Chondrocyte (in vitro differentiated cells): ENCODE results near the gene SLC4A3. TPM values are rescaled to one million over a fixed set of nuclear protein-coding genes. Genes with fewer than 3 reads are reported as not detected.
"Not testable (repeated sequence)": the region's sequence is repeated elsewhere in the genome, so short reads cannot be mapped to it uniquely, and the experiment has no call there.

Experiments used
- DNase-seq: peaks from one replicate; pipeline ENCODE4 v3.0.0; 2021; ENCODE audit warnings: mixed read lengths, low spot score
- H3K27ac Mint-ChIP-seq: one replicate; pipeline ENCODE4 v1.8.0; 2021; ENCODE audit warnings: mild to moderate bottlenecking, moderate library complexity, mixed read lengths; ENCODE audit not compliant: unreplicated experiment
- H3K27me3 Mint-ChIP-seq: 2 replicates; pipeline ENCODE4 v1.8.0; 2021; ENCODE audit warnings: low read depth, mixed read lengths
- H3K36me3 Mint-ChIP-seq: 2 replicates; pipeline ENCODE4 v1.8.0; 2021; ENCODE audit warnings: low read depth, mixed read lengths
- H3K4me1 Mint-ChIP-seq: 2 replicates; pipeline ENCODE4 v1.8.0; 2021; ENCODE audit warnings: low read depth, mild to moderate bottlenecking, mixed read lengths
- H3K4me3 Mint-ChIP-seq: one replicate; pipeline ENCODE4 v1.8.0; 2021; ENCODE audit warnings: mild to moderate bottlenecking, moderate library complexity, mixed read lengths; ENCODE audit not compliant: unreplicated experiment
- H3K9me3 Mint-ChIP-seq: 2 replicates; pipeline ENCODE4 v1.8.0; 2021; ENCODE audit warnings: low read depth, mixed read lengths
- CTCF ChIP-seq: fragments of 200-600 bp; sonication (generic); IDR thresholded peaks from 2 replicates; pipeline ENCODE4 v1.5.0; 2021; ENCODE audit warnings: antibody characterized with exemption, mild to moderate bottlenecking, moderate library complexity
- total RNA-seq: library from RNA; stranded (reverse); gene quantifications from 3 replicates; pipeline ENCODE4 v1.2.1, GENCODE V29; 2021

Gene SLC4A3
- total RNA-seq, 1 donor from 2014 or later = 17.2 TPM

DNA sequence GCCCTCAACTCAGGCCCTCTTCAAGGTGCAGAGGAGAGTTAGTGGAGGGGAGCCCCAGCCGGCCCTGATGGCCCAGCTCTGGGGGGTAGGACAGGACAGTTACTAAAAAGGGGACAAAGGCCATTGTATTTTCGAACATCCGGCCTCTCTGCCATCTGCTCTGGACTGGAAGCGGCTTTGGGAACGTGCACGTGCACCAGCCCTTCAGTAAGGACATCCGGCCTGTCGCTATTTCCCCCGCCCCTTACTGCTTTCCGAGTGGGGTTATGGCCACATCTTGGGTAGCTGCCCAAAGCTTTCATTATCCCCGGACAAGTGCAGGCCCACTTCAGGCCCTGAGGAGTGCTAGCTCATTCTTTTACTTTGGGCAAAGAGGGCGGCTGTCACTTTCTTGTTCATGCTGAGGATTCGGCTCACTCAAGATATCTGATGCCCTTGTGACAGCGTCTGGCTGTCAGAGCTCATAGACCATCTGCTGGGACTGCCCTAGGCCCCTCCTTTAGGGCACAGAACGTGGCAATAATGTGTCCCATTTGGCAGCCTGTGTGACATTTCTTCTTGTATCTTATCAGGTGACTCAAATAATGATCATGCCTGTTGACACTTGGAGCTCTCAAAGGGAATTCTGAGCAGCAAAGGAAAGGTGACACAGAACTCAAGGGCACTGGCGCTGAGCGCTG is 17.5 kb downstream of the SLC4A3 start:
- TF ChIP-seq CTCF = no peak
- Mint-ChIP-seq H3K27ac (peak overlapping the region; percentile 90), H3K4me1 (peaks cover 24% of the 10 kb centered on the region), H3K36me3 (no peaks in the 10 kb centered on the region), H3K9me3 (no peaks in the 10 kb centered on the region), H3K4me3 (no peak overlapping the region), H3K27me3 (no peaks in the 10 kb centered on the region)
- no peak for DNase-seq

- DNase-seq = no peak
These were observed 18.4 kb downstream of the SLC4A3 start for GRCh38 chr2:219645631-219646527.

DNA sequence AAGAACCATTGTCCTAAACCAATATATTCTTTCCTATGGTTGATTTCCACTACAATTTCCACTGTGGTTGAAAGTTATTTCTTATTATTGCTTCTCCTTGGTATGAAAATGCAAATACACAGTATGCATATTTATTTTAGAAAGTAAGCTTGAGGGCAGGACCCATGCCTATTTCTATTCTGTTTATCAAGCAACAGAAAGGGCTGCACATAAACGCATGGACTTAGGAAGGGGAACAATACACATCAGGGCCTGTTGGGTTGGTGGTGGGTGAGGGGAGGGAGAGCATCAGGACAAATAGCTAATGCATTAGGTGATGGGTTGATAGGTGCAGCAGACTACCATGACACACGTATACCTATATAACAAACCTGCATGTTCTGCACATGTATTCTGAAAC is 20.7 kb downstream of the SLC4A3 start:
- Mint-ChIP-seq H3K27me3 (peaks cover 14% of the 10 kb centered on the region), H3K27ac (no peak overlapping the region), H3K4me3 (no peak overlapping the region), H3K4me1 (peaks cover 18% of the 10 kb centered on the region), H3K36me3 (peaks cover 3% of the 10 kb centered on the region), H3K9me3 (peaks cover 3% of the 10 kb centered on the region)
- no peak for TF ChIP-seq CTCF
- DNase-seq = no peak

More at GRCh38 chr2:219645631-219646527, 18.4 kb downstream of the SLC4A3 start:
- no peak for TF ChIP-seq CTCF
- no peaks in the 10 kb centered on the region for H3K27me3 Mint-ChIP-seq
- H3K36me3 Mint-ChIP-seq = no peaks in the 10 kb centered on the region
- H3K4me1 Mint-ChIP-seq = peaks cover 27% of the 10 kb centered on the region
- no peak overlapping the region for H3K4me3 Mint-ChIP-seq
- H3K27ac Mint-ChIP-seq = peak overlapping the region; percentile 90
- no peaks in the 10 kb centered on the region for H3K9me3 Mint-ChIP-seq

- peaks cover 3% of the 10 kb centered on the region for H3K36me3 Mint-ChIP-seq
- H3K4me1 Mint-ChIP-seq = peaks cover 18% of the 10 kb centered on the region
- DNase-seq = no peak
- no peak overlapping the region for H3K4me3 Mint-ChIP-seq
- peaks cover 3% of the 10 kb centered on the region for H3K9me3 Mint-ChIP-seq
- peaks cover 19% of the 10 kb centered on the region for H3K27me3 Mint-ChIP-seq
- no peak for TF ChIP-seq CTCF
- no peak overlapping the region for H3K27ac Mint-ChIP-seq
These were observed 21.5 kb downstream of the SLC4A3 start for GRCh38 chr2:219648963-219649362.

GRCh38 chr2:219650426-219651248 is 23.2 kb downstream of the SLC4A3 start:
- H3K4me3 Mint-ChIP-seq = no peak overlapping the region
- DNase-seq = no peak
- H3K27ac Mint-ChIP-seq = no peak overlapping the region

DNA sequence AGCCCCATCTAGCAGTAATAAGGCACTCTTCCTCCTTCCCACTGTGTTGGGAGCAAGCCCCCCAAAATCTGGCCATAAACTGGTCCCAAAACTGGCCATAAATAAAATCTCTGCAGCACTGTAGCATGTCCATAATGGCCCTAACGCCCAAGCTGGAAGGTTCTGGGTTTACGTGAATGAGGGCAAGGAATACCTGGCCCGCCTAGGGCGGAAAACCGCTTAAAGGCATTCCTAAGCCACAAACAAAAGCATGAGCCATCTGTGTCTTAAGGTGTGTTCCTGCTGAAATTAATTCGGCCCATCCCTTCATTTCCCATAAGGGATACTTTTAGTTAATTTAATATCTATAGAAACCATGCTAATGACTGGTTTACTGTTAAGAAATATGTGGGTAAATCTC is 24.2 kb downstream of the SLC4A3 start:
- not testable (repeated sequence) for H3K4me1 Mint-ChIP-seq, H3K36me3 Mint-ChIP-seq, H3K9me3 Mint-ChIP-seq, DNase-seq, H3K4me3 Mint-ChIP-seq, H3K27ac Mint-ChIP-seq
- peaks cover 28% of the 10 kb centered on the region for H3K27me3 Mint-ChIP-seq

More at GRCh38 chr2:219650426-219651248, 23.2 kb downstream of the SLC4A3 start:
- H3K4me1 Mint-ChIP-seq = peaks cover 10% of the 10 kb centered on the region
- H3K9me3 Mint-ChIP-seq = peaks cover 3% of the 10 kb centered on the region
- TF ChIP-seq CTCF = no peak
- peaks cover 3% of the 10 kb centered on the region for H3K36me3 Mint-ChIP-seq
- H3K27me3 Mint-ChIP-seq = peaks cover 28% of the 10 kb centered on the region
